Caco-2 (cell line): ENCODE measurements around the gene ELP4. TPM values are rescaled to one million over a fixed set of nuclear protein-coding genes. Genes with fewer than 3 reads are reported as not detected.

Experiments
- BruUV-seq: library from RNA; stranded (reverse); fragments of 400-500 nt; replicated peaks from 2 replicates; lab custom pipeline; 2021; lab: Mats Ljungman, UMichigan
- CTCF ChIA-PET: fragments of 300-600 bp; sonication (Branson Sonifier 250); formaldehyde crosslinking; loops from one replicate; lab custom pipeline; 2022; ENCODE audit warnings: antibody characterized with exemption; lab: Charles Lee
- POLR2A ChIA-PET: fragments of 300-600 bp; sonication (Branson Sonifier 250); formaldehyde crosslinking; loops from one replicate; lab custom pipeline; 2022; ENCODE audit warnings: antibody characterized with exemption; lab: Charles Lee
- DNase-seq, 2 experiments: peaks; one replicate each; pipeline versions ENCODE4 v3.0.0 to v3.0.0-alpha.2; 2020 to 2022
- H3K27me3 ChIP-seq: replicated peaks from 2 replicates; pipeline ENCODE4 v1.6.0; 2011; ENCODE audit warnings: low read length; ENCODE audit not compliant: control insufficient read depth, insufficient read depth
- H3K36me3 ChIP-seq: 2 replicates; pipeline ENCODE4 v1.5.1; 2011; ENCODE audit warnings: low read length; ENCODE audit not compliant: control insufficient read depth, insufficient read depth
- H3K4me1 ChIP-seq: fragments of 250-450 bp; sonication (Bioruptor Pico); 2 replicates; pipeline ENCODE4 v1.5.1; 2020; ENCODE audit warnings: mild to moderate bottlenecking
- H3K4me3 ChIP-seq: 2 replicates; pipeline ENCODE4 v1.5.1; 2011; ENCODE audit warnings: low read depth, mild to moderate bottlenecking, control low read depth, low read length
- H3K9me3 ChIP-seq: fragments of 250-450 bp; sonication (Bioruptor Pico); 2 replicates; pipeline ENCODE4 v1.5.1; 2020; ENCODE audit warnings: mild to moderate bottlenecking, moderate library complexity
- H3K27ac Mint-ChIP-seq: one replicate; pipeline ENCODE4 v1.8.0; 2022; ENCODE audit warnings: mixed read lengths; ENCODE audit not compliant: unreplicated experiment
- H3K27me3 Mint-ChIP-seq: one replicate; pipeline ENCODE4 v1.8.0; 2022; ENCODE audit warnings: mixed read lengths; ENCODE audit not compliant: insufficient read depth, unreplicated experiment
- H3K36me3 Mint-ChIP-seq: one replicate; pipeline ENCODE4 v1.8.0; 2022; ENCODE audit warnings: mild to moderate bottlenecking, mixed read lengths; ENCODE audit not compliant: insufficient read depth, unreplicated experiment
- H3K4me1 Mint-ChIP-seq: one replicate; pipeline ENCODE4 v1.8.0; 2022; ENCODE audit warnings: low read depth, mixed read lengths; ENCODE audit not compliant: unreplicated experiment
- H3K4me3 Mint-ChIP-seq: one replicate; pipeline ENCODE4 v1.8.0; 2022; ENCODE audit warnings: mild to moderate bottlenecking, moderate library complexity, mixed read lengths; ENCODE audit not compliant: unreplicated experiment
- H3K9me3 Mint-ChIP-seq: one replicate; pipeline ENCODE4 v1.8.0; 2022; ENCODE audit warnings: mixed read lengths; ENCODE audit not compliant: unreplicated experiment
- CTCF ChIP-seq, 2 experiments: fragments of 200-600 bp in 1 of 2; IDR thresholded peaks; 1 replicate in 1 of 2; 2 replicates in 1 of 2; pipeline versions ENCODE4 v1.5.1 to v1.8.0; 2011 to 2022; ENCODE audit warnings: antibody characterized with exemption in 1 of 2, control low read depth in 1 of 2, inconsistent platforms in 1 of 2, low read depth in 1 of 2, low read length in 1 of 2, mild to moderate bottlenecking in 1 of 2, moderate library complexity in 1 of 2; ENCODE audit not compliant: insufficient read depth in 1 of 2, severe bottlenecking in 1 of 2, unreplicated experiment in 1 of 2
- intact Hi-C: fragments of 100-400 bp; cut with micrococcal nuclease; formaldehyde crosslinking; loops from one replicate; pipeline ENCODE4 v1.10.0; 2022; ENCODE audit not compliant: unreplicated experiment
- total RNA-seq: library from RNA; stranded (reverse); gene quantifications from 2 replicates; pipeline ENCODE4 v1.2.3, GENCODE V29; 2022

The ELP4 gene
- total RNA-seq, 1 experiment from 2014 or later: 18.8 TPM

DNA sequence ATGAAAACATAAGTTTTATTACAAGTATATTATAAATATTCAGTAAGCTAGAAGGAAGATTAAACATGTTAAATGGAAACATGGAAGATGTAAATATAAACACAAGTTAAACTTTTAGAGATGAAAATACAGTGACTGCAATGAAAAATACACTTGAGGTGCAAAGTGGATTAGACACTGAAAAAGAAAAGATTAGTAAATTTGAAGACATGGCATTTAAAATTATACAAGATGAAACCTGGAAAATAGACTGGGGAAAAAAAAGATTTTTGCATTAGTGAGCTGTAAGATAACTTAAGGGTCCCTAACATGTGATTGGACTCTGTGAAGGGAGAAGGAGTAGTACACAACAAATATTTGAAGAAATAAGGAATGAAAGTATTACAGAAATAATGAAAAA, 33.3 kb downstream of the ELP4 start:
- Mint-ChIP-seq H3K27ac (no peak overlapping the region), H3K9me3 (peaks cover 31% of the 10 kb centered on the region), H3K36me3 (no peaks in the 10 kb centered on the region), H3K4me1 (no peaks in the 10 kb centered on the region), H3K4me3 (no peak overlapping the region), H3K27me3 (no peaks in the 10 kb centered on the region)
- BruUV-seq: no TSS peak
- intact Hi-C loops: no loop called here
- no peaks in the 10 kb centered on the region for H3K27me3 ChIP-seq
- no peaks in the 10 kb centered on the region; the same call in 1 of the 2 replicates for H3K36me3 ChIP-seq
- DNase-seq: no peak
- no peak overlapping the region for H3K4me3 ChIP-seq
- POLR2A ChIA-PET: no interaction called here
- H3K9me3 ChIP-seq: 0 out of 2 replicates have a peak, but pooled peaks cover 5% of the 10 kb centered on the region
- CTCF ChIA-PET: no interaction called here
- H3K4me1 ChIP-seq: no peaks in the 10 kb centered on the region
- no peak for TF ChIP-seq CTCF (IDR thresholded peaks at IDR 0.05; ENCODE audit: insufficient read depth in 1 of 2, low read depth in 1 of 2, low read length in 1 of 2, severe bottlenecking in 1 of 2, unreplicated experiment in 1 of 2)

DNA sequence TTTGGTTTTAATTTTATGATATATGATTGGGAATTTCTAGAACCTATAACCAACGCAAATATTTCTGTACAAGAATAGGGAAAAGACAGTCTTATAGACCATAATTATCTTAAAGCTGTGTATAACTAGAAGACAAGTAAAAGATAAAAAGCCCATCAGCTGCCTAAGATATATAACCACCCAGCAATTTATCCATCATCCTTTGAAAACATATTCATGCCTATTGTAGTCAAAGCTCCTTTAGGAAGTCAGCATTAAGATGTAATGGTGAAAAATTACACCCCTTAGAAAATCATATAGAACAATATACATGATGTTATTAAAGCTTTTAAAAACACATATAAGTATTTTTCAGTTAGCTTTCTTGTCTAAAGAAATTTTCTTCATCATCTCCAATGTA, 46.4 kb downstream of the ELP4 start:
- Mint-ChIP-seq H3K36me3 (no peaks in the 10 kb centered on the region), H3K27ac (no peak overlapping the region), H3K4me3 (no peak overlapping the region), H3K4me1 (no peaks in the 10 kb centered on the region), H3K9me3 (no peaks in the 10 kb centered on the region), H3K27me3 (no peaks in the 10 kb centered on the region)
- no TSS peak for BruUV-seq
- CTCF ChIA-PET: no interaction called here
- H3K9me3 ChIP-seq: no peaks in the 10 kb centered on the region; the same call in 1 of the 2 replicates
- no peak overlapping the region for H3K4me3 ChIP-seq
- TF ChIP-seq CTCF (IDR thresholded peaks at IDR 0.05; ENCODE audit: insufficient read depth in 1 of 2, low read depth in 1 of 2, low read length in 1 of 2, severe bottlenecking in 1 of 2, unreplicated experiment in 1 of 2): no peak
- no peaks in the 10 kb centered on the region for H3K36me3 ChIP-seq
- intact Hi-C loops: no loop called here
- DNase-seq: no peak
- POLR2A ChIA-PET: no interaction called here
- no peaks in the 10 kb centered on the region for H3K27me3 ChIP-seq
- no peaks in the 10 kb centered on the region for H3K4me1 ChIP-seq

DNA sequence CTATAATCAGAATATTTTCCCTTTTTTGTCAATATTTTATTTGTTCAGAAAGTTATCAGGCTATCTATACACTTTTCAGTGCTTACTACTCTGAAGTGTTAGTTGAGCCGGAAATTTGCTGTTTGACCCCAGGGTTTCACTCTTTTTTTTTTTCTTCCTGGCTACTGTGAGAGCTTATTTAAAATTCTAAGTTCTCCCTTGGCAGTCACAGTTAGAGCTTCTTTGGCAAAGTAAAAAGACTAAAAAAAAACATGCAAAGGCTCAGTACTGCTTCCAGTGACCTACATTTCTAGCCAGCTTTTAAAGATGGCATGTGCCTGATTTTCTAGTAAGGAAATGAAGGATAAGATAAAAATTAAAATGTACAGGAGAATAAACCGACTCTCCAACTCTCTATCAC, 48.4 kb downstream of the ELP4 start:
- CTCF ChIA-PET: no interaction called here
- POLR2A ChIA-PET: interaction anchor here (0.6 kb wide), 1 partner anchor 24 kb away, joined by 12 read pairs; no protein-coding TSS in a partner anchor
- DNase-seq: no peak
- Histone ChIP-seq H3K4me1 (no peaks in the 10 kb centered on the region), H3K9me3 (no peaks in the 10 kb centered on the region; the same call in 1 of the 2 replicates), H3K27me3 (no peaks in the 10 kb centered on the region), H3K4me3 (no peak overlapping the region), H3K36me3 (no peaks in the 10 kb centered on the region)
- Mint-ChIP-seq H3K4me3 (no peak overlapping the region), H3K4me1 (no peaks in the 10 kb centered on the region), H3K9me3 (no peaks in the 10 kb centered on the region), H3K27me3 (no peaks in the 10 kb centered on the region), H3K27ac (no peak overlapping the region), H3K36me3 (no peaks in the 10 kb centered on the region)
- no peak for TF ChIP-seq CTCF (IDR thresholded peaks at IDR 0.05; ENCODE audit: insufficient read depth in 1 of 2, low read depth in 1 of 2, low read length in 1 of 2, severe bottlenecking in 1 of 2, unreplicated experiment in 1 of 2)
- no TSS peak for BruUV-seq
- intact Hi-C loops: no loop called here
